ENCODE results near the gene CPTP. TPM values are rescaled to one million over a fixed set of nuclear protein-coding genes. Genes with fewer than 3 reads are reported as not detected.

CPTP gene
- total and polyA plus RNA-seq, 11 donors, result 50.7 to 226 (median 72.4) TPM

DNA sequence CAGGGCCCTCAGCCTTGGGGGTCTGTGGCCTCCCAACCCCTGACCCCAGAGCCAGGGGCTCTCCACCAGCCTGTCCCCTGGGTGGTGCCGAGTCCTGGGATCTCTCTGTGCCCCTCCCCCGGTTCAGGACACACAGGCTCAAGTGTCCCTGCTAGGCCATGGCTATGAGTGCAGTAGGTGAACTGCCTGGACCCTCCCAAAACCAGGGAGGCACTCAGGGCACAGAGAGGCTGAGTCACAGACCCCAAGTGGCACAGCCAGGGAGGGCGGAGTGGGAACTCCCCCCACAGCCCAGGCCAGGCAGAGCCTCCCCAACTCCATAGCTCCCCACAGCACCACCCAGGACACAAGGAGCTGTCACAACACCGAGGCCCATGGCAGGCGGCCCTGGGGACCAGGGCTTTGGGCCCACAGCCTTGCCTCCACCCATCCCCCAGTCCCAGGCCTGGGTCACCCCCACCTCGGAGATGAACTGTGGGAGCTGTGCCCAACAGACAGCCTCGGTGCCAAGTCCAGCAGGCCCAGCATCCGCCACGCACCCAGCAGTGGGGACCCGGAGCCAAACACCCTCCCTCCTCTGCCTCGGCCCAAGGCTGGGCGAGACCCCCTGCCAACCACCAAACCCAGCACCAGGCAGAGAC is 21.4 kb downstream of the CPTP start:
- Histone ChIP-seq H3K27me3 (no peaks in the 10 kb centered on the region), H3K9me3 (no peaks in the 10 kb centered on the region), H3K27ac (peak overlapping the region in 6 of 12 donors; percentile 4 to 86 (median 33)), H3K4me1 (peaks cover 3 to 59% (median 35%) of the 10 kb centered on the region in 12 donors), H3K4me3 (peak overlapping the region in 3 of 12 donors; percentile 3 to 10 (median 7)), H3K36me3 (peaks cover 0 to 12% (median 8%) of the 10 kb centered on the region in 9 donors)
- TF ChIP-seq CTCF (IDR thresholded peaks at IDR 0.05), result no peak
- no peak for TF ChIP-seq POLR2A (IDR thresholded peaks at IDR 0.05)
- WGBS, 4 donors, result 53 to 65% (median 61%) methylated on average over 3 to 12 of the region's 12 CpGs
- DNase-seq (no peak), ATAC-seq (peak in 2 of 4 donors; percentile 6 to 27)
- intact Hi-C loops (cut with DNase I), result no loop called here

GRCh38 chr1:1346501-1346890 is 21.9 kb downstream of the CPTP start:
- ATAC-seq, result no peak
- H3K4me3 ChIP-seq, result peak overlapping the region in 1 of 12 donors; percentile 10

DNA sequence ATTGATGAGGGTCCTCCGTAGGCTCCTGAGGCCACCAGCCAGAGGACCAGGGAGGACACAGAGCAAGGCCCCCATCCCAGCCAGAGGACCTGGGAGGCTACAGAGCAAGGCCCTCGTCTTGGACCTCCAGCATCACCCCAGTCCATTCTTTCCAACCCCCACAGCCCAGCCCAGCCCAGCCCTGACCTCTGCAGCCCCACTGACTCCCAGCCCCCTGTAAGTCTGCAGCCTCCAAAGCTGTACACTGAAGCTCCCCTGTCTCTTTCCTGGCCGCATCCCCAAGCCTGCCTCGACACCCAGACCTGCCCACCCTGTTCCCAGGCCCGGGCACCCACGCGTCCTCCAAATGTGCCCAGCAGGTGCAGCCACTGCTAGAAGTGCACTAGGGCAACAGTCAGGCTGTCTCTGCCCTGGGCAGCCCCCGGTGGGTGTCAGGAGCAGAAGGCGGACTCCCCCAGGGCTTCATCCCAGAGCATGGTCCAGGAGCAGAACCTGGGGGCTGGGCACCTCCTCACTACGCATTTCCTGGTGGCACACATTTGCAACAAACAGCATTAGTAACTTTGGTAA is 22.5 kb downstream of the CPTP start:
- ATAC-seq (no peak), DNase-seq (no peak)
- H3K4me3 ChIP-seq, result peak overlapping the region in 9 of 12 donors; percentile 54 to 93 (median 80)
- intact Hi-C loops (cut with DNase I), result no loop called here
- H3K27me3 ChIP-seq, result peaks cover 0 to 4% (median 0%) of the 10 kb centered on the region in 9 donors
- H3K9me3 ChIP-seq, result no peaks in the 10 kb centered on the region
- H3K27ac ChIP-seq, result peak overlapping the region; percentile 42 to 87 (median 80)
- H3K36me3 ChIP-seq, result peaks cover 0 to under 1% (median 0%) of the 10 kb centered on the region in 9 donors
- 86 to 89% (median 88%) methylated on average over 8 to 10 of the region's 10 CpGs for WGBS, 4 donors
- peaks cover 3 to 67% (median 42%) of the 10 kb centered on the region in 12 donors for H3K4me1 ChIP-seq
- no peak for TF ChIP-seq POLR2A (IDR thresholded peaks at IDR 0.05)

More at GRCh38 chr1:1346501-1346890, 21.9 kb downstream of the CPTP start:
- intact Hi-C loops (cut with DNase I), result no loop called here
- no peak for DNase-seq
- peaks cover 3 to 61% (median 37%) of the 10 kb centered on the region in 12 donors for H3K4me1 ChIP-seq
- peaks cover 0 to 7% (median 4%) of the 10 kb centered on the region in 9 donors for H3K36me3 ChIP-seq
- WGBS, 4 donors, result 86 to 97% (median 95%) methylated on average over 7 to 10 of the region's 10 CpGs
- peak overlapping the region in 4 of 12 donors; percentile 25 to 86 (median 33) for H3K27ac ChIP-seq
- TF ChIP-seq CTCF (IDR thresholded peaks at IDR 0.05) (no peak), POLR2A (IDR thresholded peaks at IDR 0.05) (no peak)
- no peaks in the 10 kb centered on the region for H3K9me3 ChIP-seq
- H3K27me3 ChIP-seq, result peaks cover 0 to 1% (median 0%) of the 10 kb centered on the region in 9 donors

GRCh38 chr1:1347663-1348419 is 23.2 kb downstream of the CPTP start:
- Histone ChIP-seq H3K27me3 (peaks cover 0 to 5% (median 0%) of the 10 kb centered on the region in 9 donors), H3K4me3 (peak overlapping the region; percentile 54 to 93 (median 78)), H3K9me3 (no peaks in the 10 kb centered on the region), H3K4me1 (peaks cover 3 to 72% (median 46%) of the 10 kb centered on the region in 12 donors), H3K27ac (peak overlapping the region; percentile 42 to 87 (median 80)), H3K36me3 (peaks cover 0 to 5% (median 0%) of the 10 kb centered on the region in 9 donors)
- WGBS, 4 donors, result 19 to 34% (median 29%) methylated on average over 10 to 26 of the region's 26 CpGs
- TF ChIP-seq POLR2A (IDR thresholded peaks at IDR 0.05) (no peak), CTCF (IDR thresholded peaks at IDR 0.05) (no peak)
- ATAC-seq, result peak; percentile 14 to 59 (median 32)
- DNase-seq, result no peak
- intact Hi-C loops (cut with DNase I), result loop anchor here in 2 of 10 donors (2.0 kb wide), 2 partner anchors 23 to 39 kb away; partner anchors contain the start of genes CPTP (in 1 of the 2), INTS11 (in 1 of the 2) and PUSL1 (in 1 of the 2)

All from heart left ventricle (tissue), 16 donors.